OCI-LY7 (cell line): ENCODE measurements around the gene RUFY2. TPM values are rescaled to one million over a fixed set of nuclear protein-coding genes. Genes with fewer than 3 reads are reported as not detected.
"Not testable (repeated sequence)": the region's sequence is repeated elsewhere in the genome, so short reads cannot be mapped to it uniquely, and the experiment has no call there.

Experiments
- BruUV-seq: library from RNA; stranded (reverse); fragments of 400-500 nt; replicated peaks from 2 replicates; lab custom pipeline; 2021; lab: Mats Ljungman, UMichigan
- CTCF ChIA-PET: fragments of 300-600 bp; sonication (Branson Sonifier 250); formaldehyde crosslinking; loops from one replicate; lab custom pipeline; 2022; ENCODE audit warnings: antibody characterized with exemption; ENCODE audit not compliant: unreplicated experiment; lab: Charles Lee
- POLR2A ChIA-PET: fragments of 300-600 bp; sonication (Branson Sonifier 250); formaldehyde crosslinking; loops from one replicate; lab custom pipeline; 2022; ENCODE audit warnings: antibody characterized with exemption; lab: Charles Lee
- DNase-seq: peaks from one replicate; pipeline ENCODE4 v3.0.0-alpha.2; 2015; ENCODE audit warnings: low spot score
- H2AFZ ChIP-seq: fragments of 200-600 bp; sonication (generic), shearing (Covaris generic); 2 replicates; pipeline ENCODE4 v1.6.1; 2014; ENCODE audit warnings: mild to moderate bottlenecking, antibody characterized with exemption, low read length, moderate library complexity
- H3K27ac ChIP-seq: fragments of 200-600 bp; sonication (generic); 2 replicates; pipeline ENCODE4 v1.5.1; 2014; ENCODE audit warnings: mixed run types, low read depth, mild to moderate bottlenecking, moderate library complexity, low read length, inconsistent platforms; ENCODE audit not compliant: poor library complexity, severe bottlenecking
- H3K36me3 ChIP-seq: fragments of 200-600 bp; sonication (generic); 2 replicates; pipeline ENCODE4 v1.6.1; 2014; ENCODE audit warnings: mild to moderate bottlenecking, antibody characterized with exemption, low read length, moderate library complexity, mixed read lengths; ENCODE audit not compliant: insufficient read depth
- H3K4me1 ChIP-seq: fragments of 200-600 bp; sonication (generic); 2 replicates; pipeline ENCODE4 v1.5.1; 2014; ENCODE audit warnings: mild to moderate bottlenecking, low read length; ENCODE audit not compliant: insufficient read depth, poor library complexity, severe bottlenecking
- H3K4me2 ChIP-seq: fragments of 200-600 bp; sonication (generic); 2 replicates; pipeline ENCODE4 v1.6.1; 2014; ENCODE audit warnings: mild to moderate bottlenecking, low read length
- H3K4me3 ChIP-seq: fragments of 200-600 bp; sonication (generic); 2 replicates; pipeline ENCODE4 v1.5.1; 2014; ENCODE audit warnings: mild to moderate bottlenecking, low read depth, low read length; ENCODE audit not compliant: poor library complexity, severe bottlenecking
- H3K79me2 ChIP-seq: fragments of 200-600 bp; sonication (generic); 2 replicates; pipeline ENCODE4 v1.6.1; 2016; ENCODE audit warnings: low read depth, mild to moderate bottlenecking, low read length, moderate library complexity, mixed read lengths; ENCODE audit not compliant: insufficient read depth
- H3K9me2 ChIP-seq: fragments of 200-600 bp; sonication (generic); 2 replicates; pipeline ENCODE4 v1.6.1; 2016; ENCODE audit warnings: mild to moderate bottlenecking, low read length, mixed read lengths; ENCODE audit not compliant: insufficient read depth
- H3K9me3 ChIP-seq: fragments of 200-600 bp; sonication (generic); 2 replicates; pipeline ENCODE4 v1.6.1; 2014; ENCODE audit warnings: mild to moderate bottlenecking, mixed run types, low read length, mixed read lengths
- H4K20me1 ChIP-seq: fragments of 200-600 bp; sonication (generic); 2 replicates; pipeline ENCODE4 v1.6.1; 2014; ENCODE audit warnings: mild to moderate bottlenecking, antibody characterized with exemption, low read length, moderate library complexity, mixed read lengths; ENCODE audit not compliant: insufficient read depth
- CTCF ChIP-seq: fragments of 200-600 bp; sonication (generic); conservative IDR thresholded peaks from 2 replicates; pipeline ENCODE4 v1.5.1; 2014; ENCODE audit warnings: mild to moderate bottlenecking, antibody characterized with exemption, low read length, moderate library complexity, mixed read lengths
- EZH2phosphoT487 ChIP-seq: fragments of 200-600 bp; sonication (generic); IDR thresholded peaks from 2 replicates; pipeline ENCODE4 v1.6.1; 2018; ENCODE audit warnings: low read depth, borderline replicate concordance, mild to moderate bottlenecking, mixed run types, antibody characterized with exemption, low read length, moderate library complexity, mixed read lengths
- intact Hi-C: fragments of 100-400 bp; cut with micrococcal nuclease; formaldehyde crosslinking; loops from one replicate; pipeline ENCODE4 v1.10.0; 2022; ENCODE audit not compliant: unreplicated experiment
- total RNA-seq, 2 experiments: library from RNA; depleted of rRNA in 1 of 2; stranded (reverse); fragments of >200 nt in 1 of 2; shearing (Covaris generic) in 1 of 2; gene quantifications; 2 replicates each; pipeline ENCODE4 v1.2.3, GENCODE V29; 2014 to 2022

Gene RUFY2
- total RNA-seq, 2 experiments from 2014 or later, result 16.3 to 17.4 TPM

GRCh38 chr10:68315582-68315981, 91.5 kb downstream of the RUFY2 start:
- no TSS peak for BruUV-seq
- intact Hi-C loops, result no loop called here

DNA sequence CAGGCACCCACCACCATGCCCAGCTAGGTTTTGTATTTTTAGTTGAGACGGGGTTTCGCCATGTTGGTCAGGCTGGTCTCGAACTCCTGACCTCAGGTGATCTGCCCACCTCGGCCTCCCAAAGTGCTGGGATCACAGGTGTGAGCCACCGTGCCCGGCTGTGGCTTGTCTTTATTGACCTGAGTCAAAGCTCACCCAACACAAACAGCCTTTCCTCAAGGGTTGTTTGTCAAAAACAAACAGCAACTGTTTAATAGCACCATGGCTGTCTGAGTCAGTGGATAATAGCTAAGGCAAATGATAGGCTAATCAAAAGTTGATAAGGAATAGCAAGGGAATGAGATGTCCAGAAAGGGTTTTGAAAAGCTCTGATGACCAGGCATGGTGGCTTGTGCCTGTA, 92.1 kb downstream of the RUFY2 start:
- H2AFZ ChIP-seq, BruUV-seq, H4K20me1 ChIP-seq, H3K4me1 ChIP-seq, H3K79me2 ChIP-seq, intact Hi-C loops, H3K9me2 ChIP-seq, H3K4me3 ChIP-seq, DNase-seq, H3K36me3 ChIP-seq, H3K4me2 ChIP-seq, H3K27ac ChIP-seq: not testable (repeated sequence)
- POLR2A ChIA-PET, result interaction anchor here (0.6 to 1.6 kb wide), 3 partner anchors 11 to 271 kb away, joined by 4 to 6 read pairs (median 5); no protein-coding TSS in a partner anchor
- H3K9me3 ChIP-seq, result peaks cover 14% of the 10 kb centered on the region; the same call in 1 of the 2 replicates
- CTCF ChIA-PET, result interaction anchor here (0.6 kb wide), 1 partner anchor 17 kb away, joined by 6 read pairs; no protein-coding TSS in a partner anchor

More at GRCh38 chr10:68315582-68315981, 91.5 kb downstream of the RUFY2 start:
- H3K9me2 ChIP-seq, result no peaks in the 10 kb centered on the region
- H4K20me1 ChIP-seq, result no peaks in the 10 kb centered on the region
- no peak for TF ChIP-seq EZH2phosphoT487
- TF ChIP-seq CTCF, result no peak
- no peak overlapping the region for H3K4me2 ChIP-seq
- no peak for DNase-seq
- H3K4me1 ChIP-seq, result peaks cover 5% of the 10 kb centered on the region
- no peak overlapping the region for H2AFZ ChIP-seq
- no peaks in the 10 kb centered on the region for H3K79me2 ChIP-seq
- H3K27ac ChIP-seq, result no peak overlapping the region
- ChIA-PET CTCF (no interaction called here), POLR2A (interaction anchor here (0.6 to 1.6 kb wide), 3 partner anchors 10 to 305 kb away, joined by 4 to 6 read pairs (median 4); no protein-coding TSS in a partner anchor)
- no peak overlapping the region for H3K4me3 ChIP-seq
- H3K9me3 ChIP-seq, result peaks cover 14% of the 10 kb centered on the region; the same call in 1 of the 2 replicates
- no peaks in the 10 kb centered on the region for H3K36me3 ChIP-seq

DNA sequence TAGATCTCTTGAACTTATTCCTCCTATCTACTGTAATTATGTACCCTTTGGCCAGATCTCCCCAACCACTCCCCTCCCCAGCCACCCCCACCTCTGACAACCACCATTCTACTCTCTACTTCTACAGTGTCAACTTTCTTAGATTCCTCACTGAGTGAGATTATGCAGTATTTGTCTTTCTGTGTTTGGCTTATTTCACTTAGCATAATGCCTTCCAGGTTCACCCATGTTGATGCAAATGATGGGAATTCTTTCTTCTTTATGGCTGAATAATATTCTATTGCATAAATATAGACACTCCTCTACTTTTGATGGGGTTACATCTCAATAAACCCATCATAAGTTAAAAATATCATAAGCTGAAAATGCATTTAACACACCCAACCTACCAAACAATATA, 96.5 kb downstream of the RUFY2 start:
- intact Hi-C loops, result no loop called here

More for the DNA sequence above, 96.5 kb downstream of the RUFY2 start:
- Histone ChIP-seq H3K9me3 (no peaks in the 10 kb centered on the region), H3K4me2 (no peak overlapping the region), H3K4me1 (no peaks in the 10 kb centered on the region), H3K79me2 (no peaks in the 10 kb centered on the region), H3K36me3 (no peaks in the 10 kb centered on the region), H3K4me3 (no peak overlapping the region), H4K20me1 (no peaks in the 10 kb centered on the region), H2AFZ (no peak overlapping the region), H3K9me2 (no peaks in the 10 kb centered on the region), H3K27ac (no peak overlapping the region)
- POLR2A ChIA-PET, result interaction anchor here (0.6 to 1.5 kb wide), 4 partner anchors 9 to 473 kb away, joined by 3 to 5 read pairs (median 4); partner anchors contain the start of gene DNAJC12
- BruUV-seq, result no TSS peak
- TF ChIP-seq EZH2phosphoT487, result no peak
- TF ChIP-seq CTCF, result no peak
- no peak for DNase-seq
- CTCF ChIA-PET, result no interaction called here
